ENCODE measurements around the gene ENO2.
"Not testable (repeated sequence)": the region's sequence is repeated elsewhere in the genome, so short reads cannot be mapped to it uniquely, and the experiment has no call there.

The ENO2 gene

DNA sequence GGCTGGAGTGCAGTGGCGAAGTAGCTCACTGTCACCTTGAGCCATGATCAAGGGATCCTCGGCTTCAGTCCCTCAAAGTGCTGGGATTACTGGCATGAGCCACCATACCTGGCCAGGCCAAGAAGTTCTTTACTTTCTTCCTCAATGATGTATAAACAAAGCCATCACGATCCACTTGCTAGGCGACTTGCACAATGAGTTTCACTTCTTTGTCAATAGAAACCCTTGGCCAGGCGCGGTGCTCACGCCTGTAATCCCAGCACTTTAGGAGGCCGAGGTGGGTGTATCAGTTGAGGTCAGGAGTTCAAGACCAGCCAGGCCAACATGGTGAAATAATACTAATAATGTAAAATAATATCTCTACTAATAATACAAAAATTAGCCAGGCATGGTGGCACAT lies 26.9 kb upstream of the ENO2 start:
- DNase-seq, result no peak

DNA sequence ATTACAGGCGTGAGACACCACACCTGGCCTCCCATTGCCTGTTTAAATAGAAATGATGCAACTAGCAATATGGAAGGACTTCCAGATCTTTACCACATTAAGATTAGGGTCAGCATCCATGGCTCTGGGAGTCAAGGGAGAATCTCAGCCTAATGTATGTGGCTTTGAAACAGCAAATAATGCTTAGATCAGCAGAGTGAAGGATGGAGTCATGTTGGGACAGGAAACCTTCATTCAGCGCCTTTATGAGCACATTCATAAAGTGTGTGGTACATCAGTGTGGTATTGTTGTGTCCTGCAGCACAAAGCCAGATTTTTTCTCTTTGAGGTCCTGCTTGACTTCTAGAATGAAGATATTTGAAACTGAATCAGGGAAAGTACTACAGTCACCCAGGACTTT lies 26.0 kb upstream of the ENO2 start:
- DNase-seq, result no peak

DNA sequence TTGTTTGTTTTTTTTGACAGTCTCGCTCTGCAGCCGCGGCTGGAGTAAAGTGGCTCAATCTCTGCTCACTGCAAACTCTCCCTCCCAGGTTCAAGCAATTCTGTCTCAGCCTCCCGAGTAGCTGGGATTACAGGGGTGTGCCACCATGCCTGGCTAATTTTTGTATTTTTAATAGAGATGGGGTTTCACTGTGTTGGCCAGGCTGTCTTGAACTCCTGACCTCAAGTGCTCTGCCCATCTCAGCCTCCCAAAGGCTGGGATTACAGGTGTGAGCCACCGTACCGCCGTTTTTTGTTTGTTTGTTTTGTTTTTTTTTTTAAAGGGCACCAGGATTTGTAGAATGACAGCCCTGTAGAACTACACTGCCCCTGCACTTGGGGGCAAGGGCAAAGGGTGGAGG lies 25.6 kb upstream of the ENO2 start:
- not testable (repeated sequence) for DNase-seq

DNA sequence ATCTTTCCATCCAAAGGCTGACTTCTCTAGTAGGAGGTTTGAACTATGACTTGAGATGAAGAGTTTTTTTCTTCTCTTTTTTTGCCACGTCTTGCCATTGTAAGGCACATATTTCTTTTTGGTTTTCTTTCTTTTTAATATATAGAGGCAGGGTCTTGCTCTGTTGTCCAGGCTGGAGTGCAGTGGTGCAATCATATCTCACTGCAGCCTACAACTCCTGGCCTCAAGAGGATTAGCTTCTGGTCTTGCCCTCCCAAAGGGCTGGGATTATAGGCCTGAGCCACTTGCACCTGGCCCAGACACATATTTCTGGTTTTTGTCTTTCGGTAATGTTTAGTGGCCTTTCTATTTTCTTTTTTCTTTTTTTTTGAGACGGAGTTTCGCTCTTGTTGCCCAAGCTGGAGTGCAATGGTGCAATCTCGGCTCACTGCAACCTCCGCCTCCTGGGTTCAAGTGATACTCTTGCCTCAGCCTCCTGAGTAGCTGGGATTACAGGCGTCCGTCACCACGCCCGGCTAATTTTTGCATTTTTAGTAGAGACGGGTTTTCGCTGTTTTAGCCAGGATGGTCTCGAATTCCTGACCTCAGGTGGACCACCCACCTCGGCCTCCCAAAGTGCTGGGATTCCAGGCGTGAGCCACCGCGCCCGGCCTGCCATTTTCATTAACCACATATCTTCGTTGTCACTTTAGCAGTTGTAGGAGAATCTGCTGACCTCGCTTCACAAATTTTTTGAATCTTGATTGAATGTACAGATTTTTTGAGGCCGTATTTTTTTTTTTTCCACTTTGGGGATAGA lies 24.4 kb upstream of the ENO2 start:
- not testable (repeated sequence) for DNase-seq

DNA sequence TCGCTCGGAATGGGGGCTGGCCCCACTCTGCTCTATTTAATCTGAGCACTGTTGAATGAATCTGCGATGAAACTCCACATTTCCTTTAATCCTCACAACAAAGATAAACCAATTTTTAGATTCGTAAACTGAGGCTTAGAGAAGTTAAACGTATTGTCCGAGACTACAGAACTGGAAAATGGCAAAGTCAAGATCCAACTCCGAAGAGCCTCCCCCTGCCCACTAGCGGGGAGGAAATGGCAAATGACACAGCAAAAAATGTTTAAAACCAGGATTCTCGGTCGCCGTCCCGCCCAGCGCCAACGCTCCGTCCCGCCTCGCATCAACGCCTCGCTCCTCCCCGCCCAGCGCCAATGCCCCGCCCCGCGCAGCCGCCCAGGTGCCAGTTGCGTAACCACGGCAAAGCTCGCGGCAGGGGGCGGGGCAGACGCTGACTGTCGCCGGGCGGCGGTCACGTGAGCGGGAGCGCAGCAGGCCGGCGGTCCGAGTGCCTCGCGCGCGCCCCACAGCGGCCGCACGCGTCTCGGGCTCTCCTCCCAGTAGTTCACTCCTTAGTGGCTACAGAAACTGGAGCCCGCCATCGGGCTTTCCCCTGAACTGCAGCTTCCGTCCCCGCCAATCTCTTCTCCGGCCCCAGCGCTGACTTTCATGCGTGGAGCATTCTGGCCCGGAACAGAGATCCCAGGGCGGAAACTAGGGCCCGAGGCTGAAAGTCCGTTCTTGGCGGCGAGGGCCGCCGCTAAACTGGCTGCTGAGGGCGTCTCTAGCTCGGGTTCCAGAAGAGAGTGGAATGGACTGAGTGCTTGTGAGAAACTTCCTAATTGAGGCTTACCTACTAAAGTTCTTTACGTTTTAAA lies 23.4 kb upstream of the ENO2 start:
- peak; percentile 99 for DNase-seq

DNA sequence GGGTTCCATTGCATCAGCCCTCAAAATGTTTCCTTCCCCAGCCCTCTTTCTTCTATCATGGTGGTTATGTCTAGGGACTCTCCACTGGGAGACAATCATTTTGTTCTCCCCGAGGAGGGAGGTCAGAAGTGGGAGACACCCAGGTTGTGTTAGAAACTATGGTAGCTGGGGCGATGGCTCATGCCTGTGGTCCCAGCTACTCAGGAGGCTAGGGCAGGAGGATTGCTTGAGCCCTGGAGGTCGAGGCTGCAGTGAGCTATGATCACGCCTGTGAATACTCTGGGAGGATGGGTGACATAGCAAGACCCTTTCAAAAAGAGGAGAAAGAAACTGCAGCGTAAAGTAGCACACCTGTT lies 22.8 kb upstream of the ENO2 start:
- no peak for DNase-seq

DNA sequence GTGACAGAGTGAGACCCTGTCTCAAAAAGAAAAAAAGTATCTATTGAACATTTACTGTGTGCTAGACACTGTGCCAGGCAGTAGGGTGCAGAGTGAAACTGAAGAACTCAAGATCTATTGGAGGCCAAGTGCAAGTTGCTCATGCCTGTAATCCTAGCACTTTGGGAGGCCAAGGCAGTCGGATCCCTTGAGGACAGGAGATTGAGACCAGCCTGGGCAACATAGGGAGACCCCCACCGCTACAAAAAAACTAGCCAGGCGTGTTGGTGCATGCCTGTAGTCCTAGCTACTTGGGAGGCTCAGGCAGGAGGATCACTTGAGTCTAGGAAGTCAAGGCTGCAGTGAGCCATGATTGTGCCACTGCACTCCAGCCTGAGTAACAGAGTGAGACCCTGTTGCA lies 21.7 kb upstream of the ENO2 start:
- not testable (repeated sequence) for DNase-seq

DNA sequence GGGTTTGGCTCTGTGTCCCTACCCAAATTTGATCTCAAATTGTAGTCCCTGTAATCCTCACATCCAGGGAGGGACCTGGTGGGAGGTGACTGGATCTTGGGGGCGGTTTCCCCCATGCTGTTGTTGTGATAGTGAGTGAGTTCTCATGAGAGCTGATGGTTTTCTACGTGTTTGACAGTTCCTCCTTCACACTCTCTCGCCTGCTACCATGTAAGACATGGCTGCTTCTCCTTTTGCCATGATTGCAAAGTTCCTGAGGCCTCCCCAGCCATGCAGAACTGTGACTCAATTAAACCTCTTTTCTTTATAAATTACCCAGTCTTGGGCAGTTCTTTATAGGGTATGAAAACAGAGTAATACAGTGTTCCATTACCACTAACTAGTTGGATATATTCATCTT lies 20.1 kb upstream of the ENO2 start:
- DNase-seq, result no peak

DNA sequence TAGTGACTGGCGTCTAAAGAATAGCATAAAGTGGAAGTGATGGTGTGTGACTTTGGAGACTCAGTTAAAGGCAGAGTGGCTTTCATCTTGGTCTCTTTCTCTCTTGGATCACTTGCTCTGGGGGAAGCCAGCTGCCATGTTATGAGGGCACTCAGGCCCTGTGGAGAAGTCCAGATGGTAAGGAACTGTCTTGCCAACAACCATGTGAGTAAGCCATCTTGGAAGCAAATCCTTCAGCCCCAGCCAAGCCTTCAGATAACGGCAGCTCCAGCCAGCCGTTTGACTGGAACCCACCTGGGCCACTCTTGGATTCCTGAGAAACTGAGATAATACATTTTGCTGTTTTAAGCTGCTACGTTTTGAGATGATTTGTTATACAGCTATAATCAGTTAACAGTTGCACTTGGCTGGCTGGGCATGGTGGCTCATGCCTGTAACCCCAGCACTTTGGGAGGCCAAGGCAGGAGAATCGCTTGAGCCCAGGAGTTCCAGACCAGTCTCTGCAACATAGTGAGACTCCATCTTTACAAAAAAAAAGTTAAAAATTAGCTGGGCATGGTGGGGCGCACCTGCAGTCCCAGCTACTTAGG lies 17.4 kb upstream of the ENO2 start:
- no peak for DNase-seq

DNA sequence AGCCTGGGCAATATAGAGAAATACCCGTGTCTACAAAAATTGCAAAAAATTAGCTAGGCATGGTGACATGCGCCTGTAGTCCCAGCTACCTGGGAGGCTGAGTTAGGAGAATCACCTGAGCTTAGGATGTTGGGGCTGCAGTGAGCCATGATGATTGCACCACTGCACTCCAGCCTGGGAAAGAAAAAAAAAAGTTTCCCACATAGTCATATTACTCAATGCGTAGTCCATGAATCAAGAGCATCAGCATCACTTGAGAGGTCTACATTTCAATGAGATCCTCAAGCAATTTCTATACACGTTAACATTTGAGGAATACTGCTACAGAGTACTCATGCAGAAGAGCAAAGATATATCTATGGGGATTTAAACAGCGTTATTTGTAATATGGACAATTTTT lies 15.0 kb upstream of the ENO2 start:
- DNase-seq, result no peak

DNA sequence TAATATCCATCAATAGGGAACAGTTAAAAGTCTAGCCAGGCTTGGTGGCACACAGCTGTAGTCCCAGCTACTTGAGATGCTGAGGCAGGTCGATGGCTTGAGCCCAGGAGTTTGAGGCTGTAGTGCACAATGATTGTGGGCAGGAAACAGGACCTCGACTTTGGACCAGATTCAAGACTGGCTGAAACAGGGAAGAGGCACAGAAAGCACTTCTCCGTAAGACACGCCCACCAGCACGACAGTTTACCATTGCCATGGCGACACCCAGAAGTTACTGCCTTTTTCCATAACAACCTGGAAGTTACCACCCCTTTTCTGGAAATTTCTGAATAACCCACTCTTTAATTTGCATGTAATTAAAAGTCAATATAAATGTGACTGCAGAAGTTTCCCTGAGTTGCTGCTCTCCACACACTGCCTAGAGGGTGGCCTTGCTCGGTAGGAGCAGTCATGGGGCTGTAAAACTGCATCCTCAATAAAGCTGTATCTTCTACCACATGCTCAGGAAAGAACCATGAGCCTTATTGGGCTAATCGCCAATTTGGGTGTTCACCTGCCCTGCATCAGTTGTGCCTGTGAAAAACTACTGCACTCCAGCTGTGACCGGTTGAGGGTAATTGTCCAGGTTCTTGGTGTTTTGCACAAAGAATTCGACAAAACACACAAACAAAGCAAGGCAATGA lies 14.4 kb upstream of the ENO2 start:
- DNase-seq, result no peak

DNA sequence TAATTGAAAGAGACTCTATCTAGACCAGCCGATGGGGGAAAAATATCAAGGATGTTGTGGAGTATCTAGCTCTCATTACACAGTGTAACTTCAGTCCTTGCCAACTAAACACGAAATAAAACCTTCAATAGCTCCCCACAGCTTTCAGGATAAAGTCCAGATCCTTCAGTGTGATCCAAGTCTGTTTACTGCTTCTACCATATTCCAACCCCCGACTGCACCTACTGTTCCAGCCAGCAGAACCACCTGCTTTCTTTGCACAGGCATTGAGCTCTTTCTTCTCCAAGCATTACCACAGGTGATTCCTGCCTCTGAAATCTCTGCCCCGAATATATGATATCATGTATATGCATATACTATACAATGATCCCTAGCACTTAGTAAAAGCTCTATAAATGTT lies 11.9 kb upstream of the ENO2 start:
- no peak for DNase-seq

DNA sequence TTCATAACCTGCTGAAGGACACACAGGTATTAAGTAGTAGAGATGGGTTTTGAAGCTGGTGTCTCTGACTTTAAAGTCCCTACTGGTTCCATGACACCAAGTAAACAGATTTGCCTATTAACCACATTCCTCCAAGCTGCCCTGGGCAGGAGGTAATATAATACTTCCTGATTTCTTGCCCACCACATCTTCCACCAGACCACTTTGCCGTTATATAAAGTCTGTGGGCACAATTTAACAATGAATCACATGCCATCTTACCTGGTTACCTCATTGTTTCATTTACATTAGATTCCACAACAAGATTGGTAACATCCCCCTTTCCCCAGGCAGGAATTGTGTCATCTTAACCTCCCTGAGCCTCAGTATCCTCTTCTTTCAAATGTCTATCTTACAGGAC lies 10.7 kb upstream of the ENO2 start:
- DNase-seq, result no peak

DNA sequence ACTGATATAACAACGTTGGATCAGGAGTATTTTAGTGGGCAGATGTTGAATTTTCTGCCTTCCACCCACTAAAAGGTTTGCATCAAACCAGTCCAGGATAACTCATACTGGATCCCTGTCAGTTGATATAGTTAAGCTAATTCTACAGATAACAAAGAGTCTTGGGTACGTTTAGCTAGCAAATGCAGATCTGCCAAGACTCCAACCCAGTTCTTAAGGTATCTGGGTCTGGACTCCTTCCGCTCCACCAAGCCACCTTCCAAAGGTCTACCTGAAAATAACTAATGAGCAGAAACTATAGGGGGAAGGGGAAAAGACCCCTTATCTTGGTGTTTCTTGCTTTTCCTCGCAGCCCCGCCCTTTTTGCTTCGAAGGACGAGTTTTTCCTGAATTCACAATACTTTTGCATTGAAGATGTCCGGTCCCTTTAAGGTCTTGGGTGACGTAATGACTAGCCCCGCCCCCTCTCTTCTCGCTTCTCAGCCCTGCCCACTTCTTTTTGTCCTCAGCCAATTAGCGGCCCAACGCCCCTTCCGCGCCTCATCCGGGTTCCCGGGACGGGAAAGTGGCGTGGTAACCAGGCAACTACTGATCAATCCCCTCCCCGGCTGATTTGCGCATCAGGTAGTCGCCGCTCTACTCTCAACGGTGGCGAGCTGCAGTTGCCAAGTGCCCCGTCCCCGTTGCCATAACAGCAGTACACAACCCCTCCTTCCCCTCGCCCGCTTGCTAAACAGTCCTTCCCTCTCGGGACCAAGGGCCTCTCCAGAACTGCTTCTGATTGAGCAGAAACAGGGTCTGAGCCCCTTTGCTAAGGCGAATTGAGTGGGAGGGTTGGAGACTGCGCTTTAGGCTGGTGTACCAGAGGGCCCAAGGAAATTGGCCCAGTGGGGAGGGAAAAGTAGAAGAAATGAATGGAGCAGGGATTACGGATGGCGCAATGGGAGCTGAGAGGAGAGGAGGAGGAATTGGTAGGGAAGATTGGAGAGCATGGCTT lies 9.8 kb upstream of the ENO2 start, which contains the start of gene LRRC23:
Gene LRRC23 (plus strand): TSS at position 543 of the 997 bp plus-strand sequence. CDS start 812 bp downstream, outside the sequence.
- peak; percentile 93 for DNase-seq

DNA sequence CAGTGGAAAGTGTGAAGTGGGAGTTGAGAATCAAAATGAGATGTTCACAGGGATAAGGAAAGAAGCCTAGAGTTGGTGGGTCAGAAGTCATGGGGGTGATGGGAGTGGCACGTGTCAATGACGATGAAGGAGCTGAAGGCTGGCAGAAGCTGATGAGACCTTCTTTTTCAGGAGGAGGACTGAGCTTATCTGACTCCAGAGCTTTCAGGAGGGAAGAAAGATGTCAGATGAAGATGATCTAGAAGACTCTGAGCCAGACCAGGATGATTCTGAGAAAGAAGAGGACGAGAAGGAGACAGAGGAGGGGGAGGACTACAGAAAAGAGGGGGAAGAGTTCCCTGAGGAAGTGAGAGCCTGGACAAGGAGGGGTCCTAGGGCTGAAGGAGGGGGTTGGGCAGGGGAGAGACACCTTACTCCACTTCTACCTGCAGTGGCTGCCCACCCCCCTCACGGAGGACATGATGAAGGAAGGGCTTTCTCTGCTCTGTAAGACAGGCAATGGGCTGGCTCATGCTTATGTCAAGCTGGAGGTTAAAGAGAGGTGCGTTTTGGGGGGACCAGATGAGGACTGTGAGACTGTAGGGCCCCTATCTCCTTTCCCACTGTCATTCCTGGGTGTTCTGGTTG lies 8.9 kb upstream of the ENO2 start:
- no peak for DNase-seq

DNA sequence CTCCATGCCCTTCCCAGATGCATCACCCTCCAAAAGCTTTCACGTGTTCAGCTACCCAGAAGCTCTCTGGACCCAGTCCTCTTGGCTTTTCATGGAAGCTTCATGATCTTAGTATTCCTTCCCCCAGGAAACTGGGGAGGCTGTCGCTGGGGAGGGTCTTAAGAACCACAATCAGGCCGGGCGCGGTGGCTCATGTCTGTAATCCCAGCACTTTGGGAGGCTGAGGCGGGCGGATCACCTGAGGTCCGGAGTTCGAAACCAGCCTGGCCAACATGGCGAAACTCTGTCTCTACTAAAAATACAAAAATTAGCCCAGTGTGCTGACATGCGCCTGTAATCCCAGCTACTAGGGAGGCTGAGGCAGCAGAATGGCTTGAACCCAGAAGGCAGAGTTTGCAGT lies 6.2 kb upstream of the ENO2 start:
- not testable (repeated sequence) for DNase-seq

DNA sequence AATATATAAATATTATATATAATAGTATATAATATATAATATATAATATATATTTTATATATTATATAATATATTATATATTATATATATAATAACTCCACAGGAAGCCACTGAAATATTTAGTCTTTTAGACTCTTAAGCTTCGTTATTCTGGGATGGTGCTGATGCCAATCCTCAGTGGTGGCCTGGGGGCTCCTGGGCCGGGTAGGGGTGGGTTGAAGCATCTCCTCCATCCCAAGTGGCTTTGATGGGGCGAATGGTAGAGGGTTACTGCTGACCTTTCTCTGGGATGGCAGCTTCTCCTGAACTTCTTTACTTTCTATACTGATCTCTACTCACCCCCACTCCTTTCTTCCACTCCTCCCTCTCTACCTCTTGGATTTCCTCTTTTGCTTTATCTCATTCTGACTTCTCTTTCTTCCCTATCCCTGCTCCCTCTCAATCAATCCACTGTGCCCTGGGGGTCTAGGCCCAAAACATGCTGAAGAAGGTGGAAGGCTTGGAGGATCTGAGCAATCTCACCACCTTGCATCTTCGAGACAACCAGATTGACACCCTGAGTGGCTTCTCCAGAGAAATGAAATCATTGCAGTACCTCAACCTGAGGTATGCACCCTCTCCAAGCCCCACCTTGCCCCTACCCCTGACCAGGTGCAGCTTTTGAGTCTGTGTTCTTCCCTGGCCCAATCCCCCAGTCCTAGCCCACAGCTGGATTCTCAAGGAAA lies 4.8 kb upstream of the ENO2 start:
- DNase-seq, result no peak

DNA sequence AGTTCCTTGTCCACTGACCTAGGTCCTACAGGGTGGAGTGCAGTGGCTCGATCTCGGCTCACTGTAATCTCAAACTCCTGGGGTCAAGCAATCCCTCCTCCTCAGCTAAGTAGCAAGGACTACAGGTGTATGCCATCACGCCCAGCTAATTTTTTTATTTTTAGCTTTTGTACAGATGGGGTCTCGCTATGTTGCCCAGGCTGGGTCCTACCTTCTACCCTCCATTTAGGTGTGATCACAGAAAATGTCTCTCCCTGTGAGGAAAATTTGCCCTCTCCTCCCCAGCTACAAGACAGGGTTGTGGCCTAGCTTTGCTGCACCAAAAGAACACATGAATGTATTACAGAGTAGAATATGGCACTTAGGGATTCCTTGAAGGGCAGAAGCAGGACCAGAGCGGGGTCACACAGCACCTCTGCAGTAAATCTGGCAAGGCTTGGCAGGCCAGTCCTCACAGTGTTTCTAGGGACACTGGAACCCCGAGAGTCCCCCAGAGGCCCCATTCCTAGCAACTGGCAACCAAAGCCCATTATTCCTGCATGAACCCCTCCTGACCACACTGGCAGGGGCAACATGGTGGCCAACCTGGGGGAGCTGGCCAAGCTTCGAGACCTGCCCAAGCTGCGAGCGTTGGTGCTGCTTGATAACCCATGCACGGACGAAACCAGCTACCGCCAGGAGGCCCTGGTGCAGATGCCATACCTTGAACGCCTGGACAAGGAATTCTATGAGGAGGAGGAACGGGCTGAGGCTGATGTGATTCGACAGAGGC lies 2.0 kb upstream of the ENO2 start:
- no peak for DNase-seq

DNA sequence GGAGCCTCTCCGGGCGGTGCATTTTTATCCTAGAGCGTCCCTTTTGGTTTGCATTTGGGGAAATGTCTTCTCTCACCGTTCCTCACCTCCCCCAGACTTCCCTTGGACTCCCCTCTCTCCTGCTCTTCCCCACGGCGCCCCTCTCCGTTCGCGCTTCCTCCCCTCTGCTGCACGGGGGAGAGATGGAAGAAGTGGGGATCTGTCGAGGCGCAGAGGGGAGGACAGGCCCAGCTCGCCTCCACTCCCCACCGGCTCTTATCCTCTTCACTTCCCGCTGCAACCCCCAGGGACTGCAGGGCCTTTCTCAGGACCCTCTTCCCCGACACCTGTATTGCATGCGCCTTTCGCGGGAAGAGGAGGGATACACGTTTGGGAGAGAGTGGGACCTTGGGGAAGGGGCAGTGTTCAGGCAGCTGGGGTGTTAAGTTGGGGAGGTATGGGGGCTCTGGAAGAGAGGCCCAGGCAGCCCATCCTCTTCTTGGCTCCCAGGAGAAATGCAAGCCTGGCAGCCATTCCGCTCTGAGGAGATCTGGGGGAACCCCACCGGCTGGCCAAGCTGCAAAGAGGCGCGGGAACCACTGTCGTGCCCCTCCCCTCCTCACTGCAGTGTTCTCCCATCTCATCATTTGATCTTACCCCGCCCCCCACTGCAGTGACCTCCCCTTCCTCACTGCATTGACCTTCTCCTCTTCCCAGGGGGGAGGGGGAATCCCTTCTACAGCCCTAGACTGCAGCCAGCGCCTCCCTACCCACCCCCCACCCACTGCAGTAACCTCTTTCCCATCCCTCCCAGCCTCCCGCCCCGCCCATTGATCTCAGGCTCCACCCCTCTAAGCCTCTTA lies 788 bp downstream of the ENO2 start:
- no peak for DNase-seq

All from NCI-H2107 (cell line).